Smooth muscle cell of the brain vasculature (primary cell): ENCODE data around the gene CASP12.

Source experiments
- DNase-seq: peaks from one replicate; pipeline ENCODE4 v3.0.0-alpha.2; 2012; ENCODE audit warnings: low read depth, low spot score

Gene CASP12

DNA sequence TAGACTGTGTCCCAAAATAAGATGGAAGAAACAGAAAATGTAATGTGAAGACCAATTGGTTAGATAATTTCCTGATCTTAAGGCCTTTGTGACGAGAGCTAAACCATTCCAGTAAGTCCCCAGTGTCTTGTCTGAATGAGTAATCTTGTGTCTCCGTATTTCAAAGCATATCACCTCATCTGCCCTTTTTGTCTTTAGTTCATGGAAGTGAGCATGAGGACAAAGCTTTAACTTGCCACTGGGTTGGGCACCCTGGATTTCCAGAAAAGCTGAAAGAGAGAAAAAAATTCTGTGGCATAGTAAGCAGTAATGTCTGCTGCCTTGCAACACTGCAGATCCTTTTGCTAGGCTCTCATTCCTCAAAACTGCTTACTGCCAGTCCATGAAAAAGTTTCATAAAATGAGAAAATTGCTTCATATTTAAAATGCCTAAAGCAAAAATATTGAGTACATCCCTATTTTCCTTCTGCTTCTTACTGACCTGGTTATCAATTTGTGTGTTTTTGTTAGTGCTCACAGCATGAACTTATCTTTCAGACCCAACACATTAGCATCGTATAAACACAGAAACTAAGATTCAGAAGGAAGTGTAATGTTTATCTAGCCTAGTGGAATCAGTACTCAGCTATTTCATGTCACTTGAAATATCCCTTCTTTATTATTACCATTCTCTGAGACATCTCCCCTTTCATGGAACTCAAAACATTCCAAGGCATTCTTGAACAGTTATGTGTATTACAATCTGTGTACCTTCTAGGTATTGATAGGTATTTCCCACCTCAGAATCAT lies 5.3 kb downstream of the CASP12 start:
- DNase-seq: no peak

DNA sequence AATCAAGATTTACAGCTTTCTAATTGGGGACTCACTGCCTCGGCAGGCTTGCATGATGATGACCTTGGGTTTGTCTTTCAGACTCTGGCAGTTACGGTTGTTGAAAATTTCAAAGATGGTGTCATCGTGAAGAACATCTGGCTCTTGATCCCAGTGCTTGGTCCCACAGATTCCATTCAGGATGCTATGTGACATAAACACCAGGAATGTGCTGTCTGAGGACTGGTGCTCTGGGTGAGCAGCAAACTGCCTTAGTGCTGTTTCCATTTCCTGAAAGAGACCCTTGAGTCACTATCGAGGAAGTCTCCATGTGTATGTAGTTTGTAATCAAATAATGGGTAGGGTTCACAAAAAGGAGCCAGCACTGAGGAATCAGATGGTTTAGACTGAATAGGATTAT lies 7.1 kb downstream of the CASP12 start:
- no peak for DNase-seq

DNA sequence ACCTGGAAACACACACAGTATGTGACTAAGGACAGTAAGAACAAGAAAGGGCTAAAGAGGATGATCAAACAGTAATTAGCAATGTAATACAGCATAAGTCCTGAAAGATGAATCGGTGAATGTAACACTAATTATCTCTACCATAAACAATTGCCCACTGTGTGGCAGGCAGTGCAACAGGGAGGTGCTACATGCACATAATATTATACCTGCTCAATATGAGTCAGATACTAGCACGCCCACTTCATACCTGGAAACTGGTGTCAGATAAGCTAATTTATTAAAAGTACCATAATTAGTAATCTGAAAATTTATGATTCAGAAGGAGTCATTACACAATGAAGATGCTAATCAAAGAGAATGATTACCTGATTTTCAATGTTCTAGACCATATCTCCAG lies 14.9 kb downstream of the CASP12 start:
- DNase-seq: no peak

DNA sequence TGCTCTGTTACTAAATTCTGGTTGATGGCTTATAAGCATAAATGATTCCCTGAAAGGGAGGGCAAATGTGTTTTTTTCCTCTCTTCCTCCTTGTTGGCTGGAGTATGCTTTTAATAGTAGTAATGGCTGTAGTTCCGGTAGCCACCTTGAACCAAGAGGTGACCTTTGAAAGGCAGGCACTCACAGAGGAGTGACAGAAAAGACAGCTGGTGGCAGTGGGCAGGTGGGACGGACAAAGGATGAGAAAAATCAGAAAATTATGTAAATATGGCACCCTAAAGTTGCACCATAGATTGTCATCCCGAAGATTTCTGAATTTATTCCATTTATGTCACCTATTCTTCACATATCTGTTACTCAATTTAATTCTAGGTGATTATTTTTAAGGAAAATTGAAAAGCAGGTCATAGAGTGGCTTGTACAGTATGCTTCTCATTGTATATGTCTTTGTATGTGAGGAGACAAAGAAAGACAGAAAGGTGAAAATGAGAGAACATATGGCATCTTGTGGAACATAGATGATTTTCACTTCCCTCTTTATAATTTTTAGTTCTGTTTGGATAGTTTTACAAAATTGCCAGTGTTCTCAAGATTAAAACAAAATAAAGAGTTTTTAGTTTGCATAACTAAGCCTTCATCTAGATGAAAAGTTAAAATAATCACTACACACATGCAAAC lies 17.0 kb downstream of the CASP12 start:
- DNase-seq: no peak

DNA sequence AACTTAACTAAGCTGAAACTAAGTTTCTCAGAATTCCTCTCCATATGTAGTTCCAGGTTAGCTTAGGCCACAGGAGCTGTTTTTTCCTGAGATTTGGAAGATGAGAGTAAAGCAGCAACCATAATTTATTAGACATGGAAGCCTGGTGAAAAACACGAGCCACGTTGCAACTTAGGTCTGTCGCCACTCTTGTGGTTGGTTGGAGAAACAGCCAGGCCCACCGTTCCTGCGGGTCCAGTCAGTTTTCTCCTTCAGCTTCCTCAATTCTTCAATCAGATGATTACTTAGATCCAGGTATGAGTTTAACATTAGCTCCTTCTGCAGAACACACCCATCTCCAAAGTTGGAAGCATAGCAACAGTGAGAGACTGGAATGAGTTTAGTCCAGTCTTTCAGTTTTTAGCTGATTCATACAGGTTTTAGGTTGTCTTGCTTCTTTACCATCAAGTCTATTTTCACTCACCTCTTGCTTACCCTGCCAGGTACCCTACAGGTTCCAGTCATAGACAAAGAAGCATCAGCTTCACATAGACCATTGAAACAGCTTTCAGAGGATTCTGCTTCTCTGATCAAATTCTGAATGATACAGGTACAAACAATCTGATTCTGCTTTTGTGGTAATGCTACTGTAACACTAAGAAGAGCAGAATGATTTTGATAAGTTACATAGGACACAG lies 18.6 kb downstream of the CASP12 start:
- DNase-seq: no peak

DNA sequence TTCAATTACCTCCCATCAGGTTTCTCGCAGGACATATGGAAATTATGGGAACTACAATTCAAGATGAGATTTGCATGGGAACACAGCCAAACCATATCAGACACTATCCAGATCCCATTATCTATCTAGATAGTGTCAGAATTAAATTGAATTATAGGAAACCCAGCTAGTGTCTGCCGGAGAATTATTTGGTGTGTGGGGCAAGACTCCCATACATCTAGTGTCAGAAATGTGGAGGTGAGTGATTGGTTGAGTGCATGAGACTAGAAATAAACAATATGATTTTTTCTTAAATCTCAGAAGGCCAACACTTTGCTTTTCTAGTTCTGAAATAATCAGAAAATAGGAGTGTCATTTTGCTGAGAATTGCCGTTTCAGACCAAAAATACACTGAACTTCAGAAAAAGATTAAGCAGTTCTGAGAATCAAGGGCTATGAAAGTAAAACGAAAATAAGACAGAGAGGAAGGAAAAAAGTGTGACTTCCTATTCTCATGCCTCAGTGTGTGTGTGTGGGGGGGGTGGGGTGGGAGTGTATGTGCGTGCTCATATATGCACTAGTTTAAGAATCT lies 21.3 kb downstream of the CASP12 start:
- DNase-seq: no peak

DNA sequence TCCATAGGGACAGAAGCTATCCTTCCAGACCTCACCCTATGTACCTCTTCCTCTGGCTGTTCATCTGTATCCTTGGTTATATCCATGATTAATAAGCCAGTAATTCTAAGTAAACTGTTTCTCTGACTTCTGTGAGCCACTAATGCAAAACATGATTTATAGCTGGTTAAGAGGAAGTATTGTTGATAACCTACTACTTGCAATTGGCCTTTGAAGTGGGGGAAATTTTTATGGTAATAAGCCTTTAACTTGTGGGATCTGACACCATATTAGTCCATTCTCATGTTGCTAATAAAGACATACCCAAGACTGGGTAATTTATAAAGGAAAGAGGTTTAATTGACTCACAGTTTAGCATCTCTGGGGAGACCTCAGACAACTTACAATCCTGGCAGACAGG lies 21.9 kb downstream of the CASP12 start:
- DNase-seq: no peak

DNA sequence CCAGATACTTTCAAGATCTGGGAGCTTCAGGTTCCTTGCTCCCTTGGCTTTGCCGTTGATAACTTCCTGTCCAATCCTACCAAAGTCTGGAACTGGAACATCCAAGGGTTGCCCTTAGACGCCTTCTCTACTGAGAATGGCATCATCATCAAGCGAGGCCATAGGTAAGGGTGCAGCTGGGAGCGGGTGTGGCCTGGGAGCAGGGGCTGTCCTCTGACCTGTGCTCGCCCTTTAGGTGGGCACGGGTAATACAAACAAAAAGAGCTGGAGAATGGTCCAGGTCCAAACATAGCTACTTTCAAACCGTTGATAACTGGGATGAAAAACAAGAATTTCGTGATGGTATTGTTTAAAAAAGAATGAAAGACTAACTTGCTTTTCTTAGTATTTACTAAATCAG lies 25.0 kb downstream of the CASP12 start:
- DNase-seq: no peak

DNA sequence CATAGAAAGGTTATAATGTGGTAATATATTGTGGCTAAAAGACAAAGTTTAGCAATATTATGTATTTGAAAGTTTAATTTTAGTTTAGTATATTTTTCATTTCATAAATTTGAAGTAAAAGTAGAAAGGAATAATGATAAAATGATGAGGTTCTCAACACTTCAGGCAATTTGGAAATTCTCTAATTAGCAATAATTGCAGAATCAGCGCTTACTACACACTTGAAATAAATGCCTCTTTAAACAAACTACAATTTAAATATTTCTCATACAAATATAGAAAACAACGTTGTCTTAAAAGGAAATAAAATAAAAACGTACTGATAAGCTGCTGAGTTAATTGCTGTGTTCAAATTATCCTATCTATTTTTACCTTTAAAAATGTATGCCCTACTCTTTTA lies 25.9 kb downstream of the CASP12 start:
- DNase-seq: no peak

DNA sequence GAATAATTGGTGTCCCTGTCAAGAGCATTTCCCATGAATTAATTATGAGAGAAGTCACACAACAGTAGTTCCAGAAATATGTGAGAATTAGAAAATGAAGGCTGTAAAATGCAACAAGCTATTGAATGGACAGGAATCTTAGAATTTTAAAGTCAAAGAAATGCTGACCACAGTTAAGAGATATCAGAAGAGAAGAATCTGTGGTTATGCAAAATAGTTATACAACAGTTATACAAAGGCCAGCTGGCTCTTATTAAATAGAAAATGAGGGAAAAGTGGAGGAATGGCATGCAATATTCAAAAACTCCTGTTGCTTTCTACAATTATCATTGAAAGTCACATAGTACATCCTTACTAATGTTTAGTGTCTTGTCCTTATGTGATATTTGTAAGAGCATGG lies 27.4 kb downstream of the CASP12 start:
- no peak for DNase-seq

DNA sequence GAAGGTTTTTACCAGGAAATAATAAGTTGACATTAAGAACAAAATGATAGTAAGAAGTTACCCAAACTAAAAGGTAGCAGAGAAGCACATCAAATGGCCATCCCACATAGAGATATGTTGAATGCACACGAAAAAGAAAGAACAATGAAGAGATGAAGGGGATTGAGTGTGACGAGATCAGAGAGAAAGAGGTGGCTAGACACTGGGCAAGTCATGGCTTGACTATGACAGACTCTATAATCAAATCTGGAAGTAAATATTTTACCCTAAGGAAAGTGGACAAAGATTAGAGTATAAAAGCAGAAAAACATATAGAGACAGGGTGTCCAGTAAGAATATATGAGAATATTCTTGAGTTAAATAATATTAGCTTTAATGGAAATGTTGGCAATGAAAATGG lies 31.4 kb downstream of the CASP12 start:
- no peak for DNase-seq

DNA sequence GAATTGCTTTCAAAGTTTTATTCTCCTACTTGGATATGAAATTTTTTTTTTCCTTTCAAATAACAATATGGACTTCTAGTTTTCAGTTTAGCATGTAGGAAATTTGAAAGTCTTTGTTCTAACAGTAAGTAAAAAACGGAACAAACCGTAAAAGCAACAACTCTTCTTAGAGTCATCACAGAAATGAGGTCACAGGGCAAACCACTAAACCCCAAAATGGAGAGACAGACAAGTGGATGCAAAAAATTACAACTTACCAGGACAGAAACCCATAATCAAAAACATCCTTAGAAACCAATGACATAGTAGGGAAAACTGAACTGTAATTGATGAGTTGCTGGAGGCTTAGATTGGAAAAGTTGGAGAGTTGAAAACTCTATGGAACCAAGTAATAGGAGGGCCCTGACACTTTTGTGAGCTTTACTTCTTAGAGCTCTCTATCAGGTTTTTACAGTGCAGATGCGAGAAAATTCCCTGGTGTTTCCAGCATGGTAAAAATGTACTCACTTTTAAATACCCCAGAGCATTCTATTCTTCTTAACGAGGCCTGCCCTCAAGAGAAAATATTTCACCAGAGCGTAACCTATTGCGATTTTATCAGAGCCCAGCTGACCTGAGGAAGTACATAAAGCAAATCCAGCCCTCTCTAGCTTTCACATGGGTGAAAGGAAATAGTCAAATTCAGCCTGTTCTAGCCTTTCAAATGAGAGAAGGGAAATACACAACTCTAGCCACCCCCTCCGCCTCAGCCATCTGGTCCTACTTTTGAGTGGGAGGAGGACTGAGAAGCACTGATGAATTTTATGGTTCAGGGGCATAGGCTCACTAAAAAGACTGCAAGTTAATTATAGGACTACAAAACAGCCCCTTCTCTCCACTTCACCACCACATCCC lies 39.1 kb downstream of the CASP12 start:
- no peak for DNase-seq

DNA sequence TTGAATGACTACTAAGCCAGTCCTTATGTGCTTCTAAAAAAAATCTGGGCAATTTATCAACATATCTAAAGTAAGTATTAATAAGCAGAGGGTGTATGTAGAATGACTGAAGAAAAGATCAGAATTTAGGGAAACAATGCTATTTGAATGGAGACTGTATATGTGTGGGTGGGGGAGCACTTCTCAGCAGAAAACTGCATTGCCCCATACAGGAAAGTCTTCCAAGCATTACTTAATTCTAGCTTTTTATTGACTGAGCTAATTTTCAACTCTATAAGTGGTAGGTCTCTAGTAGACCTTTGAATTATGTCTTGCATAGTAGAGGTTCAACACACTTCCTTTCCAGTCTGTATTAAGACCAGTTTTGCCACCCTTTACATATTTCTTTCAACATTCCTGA lies 41.7 kb downstream of the CASP12 start:
- no peak for DNase-seq

DNA sequence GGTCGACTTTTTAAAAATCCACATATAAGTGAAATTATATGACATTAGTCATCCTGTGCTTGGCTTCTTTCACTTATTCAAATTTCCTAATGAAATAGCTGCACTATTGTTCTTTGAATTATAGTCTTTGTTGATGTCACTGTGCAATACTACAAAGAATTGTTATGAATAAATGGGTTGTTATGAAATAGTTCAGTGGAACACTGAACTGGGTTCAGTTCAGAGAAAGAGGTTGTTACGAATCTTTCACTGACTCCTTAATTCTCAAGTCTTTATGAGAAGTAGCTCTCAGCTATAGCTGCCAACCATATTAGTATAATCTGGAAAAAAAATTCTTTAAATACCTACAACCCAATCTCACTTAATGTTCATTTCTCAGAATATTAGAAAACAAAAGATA lies 42.3 kb downstream of the CASP12 start:
- no peak for DNase-seq

DNA sequence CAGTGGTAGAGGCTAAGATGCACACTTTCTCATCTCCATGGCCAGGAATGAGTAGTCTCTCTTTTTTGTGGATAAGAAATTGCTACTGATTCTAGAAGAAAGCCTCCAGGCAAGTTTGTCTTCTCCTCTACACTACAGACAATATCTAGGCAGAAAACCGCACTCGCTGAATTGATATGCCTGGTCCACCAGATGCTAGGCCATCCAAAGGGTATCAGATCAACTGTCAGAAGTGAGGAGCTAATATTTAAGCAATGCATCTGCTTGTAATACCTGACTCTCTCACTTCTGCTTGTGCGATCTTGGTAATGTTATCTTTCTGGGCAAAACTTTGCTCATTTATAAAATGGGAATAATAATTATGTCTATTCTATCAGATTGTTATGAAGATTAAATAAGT lies 45.0 kb downstream of the CASP12 start:
- no peak for DNase-seq

DNA sequence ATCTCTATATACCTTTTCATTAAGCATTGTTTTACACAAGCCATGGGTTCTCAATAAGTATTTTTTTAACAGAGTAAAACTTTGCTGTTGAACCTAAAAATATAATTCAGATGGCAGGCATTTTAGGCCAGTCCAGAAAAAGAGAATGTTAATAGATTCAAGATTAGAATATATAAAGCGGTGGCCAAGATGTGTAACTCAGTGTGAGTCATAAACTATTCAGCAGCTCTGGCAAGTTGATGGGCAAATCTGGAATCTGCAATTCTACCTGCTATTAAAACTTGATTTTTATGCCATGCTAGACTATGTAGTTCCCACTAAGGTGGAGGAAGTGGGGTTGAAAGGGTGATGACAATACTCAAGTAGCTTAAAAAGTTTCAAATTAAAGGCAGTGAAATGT lies 45.4 kb downstream of the CASP12 start:
- no peak for DNase-seq

DNA sequence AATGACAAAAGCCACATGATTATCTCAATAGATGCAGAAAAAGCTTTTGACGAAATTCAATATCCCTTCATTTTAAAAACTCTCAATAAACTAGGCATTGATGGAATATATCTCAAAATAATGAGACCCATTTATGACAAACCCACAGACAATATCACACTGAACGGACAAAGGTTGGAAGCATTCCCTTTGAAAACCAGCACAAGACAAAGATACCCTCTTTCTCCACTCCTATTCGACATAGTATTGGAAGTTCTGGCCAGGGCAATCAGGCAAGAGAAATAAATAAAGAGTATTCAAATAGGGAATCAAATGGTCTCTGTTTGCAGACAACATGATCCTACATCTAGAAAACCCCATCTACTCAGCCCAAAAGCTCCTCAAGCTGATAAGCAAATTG lies 52.0 kb downstream of the CASP12 start:
- no peak for DNase-seq

DNA sequence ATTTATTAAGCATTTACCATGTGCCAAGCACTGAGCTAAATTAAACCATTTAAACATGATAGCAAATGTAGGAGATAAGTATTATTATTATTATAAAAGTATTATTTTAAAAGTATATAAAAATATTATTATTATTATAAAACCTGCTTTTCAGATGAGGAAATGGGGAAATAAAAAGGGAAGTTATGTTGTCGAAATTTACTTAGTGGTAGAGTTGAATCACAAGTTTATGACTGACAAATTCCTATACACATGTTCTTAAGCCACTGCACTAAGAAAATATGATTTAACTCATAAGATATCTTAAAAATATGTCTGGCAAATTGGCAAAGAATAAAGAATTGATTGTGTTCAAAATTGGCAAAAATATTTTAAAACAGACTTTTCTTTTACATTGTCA lies 53.8 kb downstream of the CASP12 start:
- DNase-seq: no peak

DNA sequence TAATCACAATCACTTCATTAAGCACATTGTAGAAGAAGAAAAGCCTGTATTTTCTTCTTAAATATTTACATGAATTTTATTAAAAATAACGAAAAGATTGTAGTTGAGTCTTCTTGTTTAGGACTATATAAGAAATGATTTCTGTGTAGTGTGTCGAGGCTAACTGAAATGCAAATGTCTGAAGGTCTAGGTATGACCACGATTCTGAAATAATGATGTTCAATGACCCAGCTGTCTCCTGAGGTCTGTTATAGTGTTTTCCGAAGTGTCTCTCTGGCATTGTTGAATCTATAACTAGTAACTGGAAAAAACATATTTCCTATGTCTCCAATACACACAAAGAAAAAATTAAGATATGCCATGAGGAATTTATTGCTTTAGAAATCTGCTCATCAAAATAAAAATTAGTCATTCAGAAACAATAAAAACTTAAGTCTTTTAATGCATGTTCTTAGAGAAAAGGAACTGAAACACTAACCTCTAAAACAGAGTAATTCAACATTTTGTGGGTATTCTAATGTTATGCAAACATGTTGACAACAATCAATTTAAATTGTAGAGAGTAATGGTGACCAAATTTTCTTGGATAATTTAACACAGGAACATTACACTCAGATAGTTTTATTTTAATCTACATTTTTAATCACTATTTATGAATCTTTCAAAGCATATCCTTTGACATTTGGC lies 55.0 kb downstream of the CASP12 start:
- DNase-seq: no peak

DNA sequence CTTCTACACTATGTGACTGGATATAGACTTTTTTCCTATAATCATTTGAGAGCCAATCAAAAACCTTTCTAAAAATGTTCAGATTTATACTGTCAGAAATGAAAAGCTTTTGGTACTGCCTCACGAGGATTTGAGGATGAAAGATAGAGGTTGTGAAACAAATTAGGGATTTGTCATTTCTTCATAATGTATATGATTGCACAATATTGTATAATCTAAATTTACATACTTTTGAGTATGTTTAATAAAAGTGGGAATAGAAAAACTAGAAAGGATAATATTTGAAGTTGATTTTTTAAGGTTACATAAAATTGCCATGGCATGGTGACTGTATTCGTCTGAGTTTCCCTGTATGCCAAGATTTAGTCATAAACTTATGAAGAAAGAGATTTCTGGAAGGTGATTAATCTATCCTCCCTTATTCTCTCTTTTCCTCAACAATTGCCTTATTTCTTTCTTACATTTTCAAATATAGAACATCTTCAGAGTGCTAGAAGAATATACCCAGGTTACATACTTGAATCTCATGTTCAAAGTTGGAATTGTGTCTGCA lies 56.2 kb downstream of the CASP12 start:
- DNase-seq: no peak

DNA sequence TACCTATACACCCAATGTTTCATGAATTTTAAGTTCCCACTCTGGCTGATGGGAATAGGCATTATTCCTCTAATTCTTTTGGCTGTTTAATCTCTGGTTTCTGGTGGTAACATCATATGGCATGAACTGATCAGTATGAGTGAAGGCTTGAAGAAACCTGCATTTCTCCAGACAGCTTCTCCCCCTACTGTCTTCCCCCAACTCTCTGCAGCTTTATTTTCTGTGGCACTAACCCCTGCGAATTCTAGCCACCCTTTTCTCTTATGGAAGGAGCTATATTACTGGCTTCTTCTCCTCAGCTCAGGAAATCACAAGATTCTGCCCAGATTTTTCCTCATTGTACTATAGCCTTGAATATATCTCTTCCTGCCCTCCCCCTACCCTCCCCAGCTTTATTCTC lies 57.1 kb downstream of the CASP12 start:
- DNase-seq: no peak
